DMS114 treated with DMSO at 0.1 percent for 48 hours (cell line): ENCODE results near the gene S1PR4.
"Not testable (repeated sequence)": the region's sequence is repeated elsewhere in the genome, so short reads cannot be mapped to it uniquely, and the experiment has no call there.

Source experiments
- DNase-seq: peaks from one replicate; lab custom pipeline; 2025; ENCODE audit not compliant: unreplicated experiment; lab: John Stamatoyannopoulos, UW

The S1PR4 gene

DNA sequence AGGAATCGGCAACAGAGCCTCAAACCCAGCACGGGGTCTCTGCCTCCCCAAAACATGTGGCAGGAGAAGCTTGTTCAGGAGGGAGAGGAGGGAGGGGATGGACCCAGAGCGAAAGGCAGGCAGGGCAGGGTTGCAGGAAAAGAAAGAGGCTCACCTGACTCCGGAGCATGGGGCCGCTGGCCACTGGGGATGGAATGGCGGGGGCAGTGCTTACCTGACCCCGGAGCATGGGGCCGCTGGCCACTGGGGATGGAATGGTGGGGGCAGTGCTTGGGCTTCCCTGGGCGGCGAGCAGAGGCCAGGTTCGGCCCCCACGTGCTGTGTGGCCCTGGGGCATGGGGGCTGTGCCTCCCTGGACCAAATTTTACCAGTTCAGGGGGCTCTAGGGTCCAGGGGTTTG, 32.6 kb downstream of the S1PR4 start:
- no peak for DNase-seq

GRCh38 chr19:3213159-3213558, 34.6 kb downstream of the S1PR4 start:
- no peak for DNase-seq

DNA sequence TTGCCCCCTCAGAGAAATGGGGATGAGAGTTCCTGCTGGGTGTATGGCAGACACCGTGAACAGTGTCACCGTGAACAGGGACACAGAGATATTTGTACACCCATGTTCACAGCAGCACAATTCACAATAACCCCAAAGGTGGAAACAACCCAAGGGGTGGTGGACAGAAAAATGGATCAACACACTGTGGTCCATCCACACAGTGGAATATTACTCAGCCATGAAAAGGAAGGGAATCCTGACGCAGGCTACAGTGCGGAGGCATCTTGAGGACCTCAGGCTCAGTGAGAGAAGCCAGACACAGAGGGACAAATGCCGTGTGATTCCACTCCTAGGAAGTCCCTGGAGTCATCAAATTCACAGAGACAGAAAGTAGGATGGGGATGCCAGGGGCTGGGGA, 38.3 kb downstream of the S1PR4 start:
- no peak for DNase-seq

- DNase-seq = no peak
Observed at GRCh38 chr19:3220576-3220975, 42.0 kb downstream of the S1PR4 start.

DNA sequence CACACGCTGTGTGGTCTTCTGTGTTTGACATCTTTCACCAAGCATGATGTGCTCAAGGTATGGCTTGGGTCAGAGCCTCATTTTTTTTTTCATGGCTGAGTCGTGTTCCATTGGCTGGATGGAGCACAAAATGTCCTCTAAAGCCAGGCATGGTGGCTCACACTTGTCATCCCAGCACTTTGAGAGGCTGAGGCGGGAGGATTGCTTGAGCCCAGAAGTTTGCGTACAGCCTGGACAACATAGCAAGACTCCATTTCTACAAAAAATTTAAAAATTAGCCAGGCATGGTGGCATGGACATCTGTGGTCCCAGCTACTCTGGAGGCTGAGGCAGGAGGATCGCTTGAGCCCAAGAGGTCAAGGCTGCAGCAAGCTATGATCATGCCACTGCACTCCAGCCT, 43.0 kb downstream of the S1PR4 start:
- DNase-seq = not testable (repeated sequence)

DNA sequence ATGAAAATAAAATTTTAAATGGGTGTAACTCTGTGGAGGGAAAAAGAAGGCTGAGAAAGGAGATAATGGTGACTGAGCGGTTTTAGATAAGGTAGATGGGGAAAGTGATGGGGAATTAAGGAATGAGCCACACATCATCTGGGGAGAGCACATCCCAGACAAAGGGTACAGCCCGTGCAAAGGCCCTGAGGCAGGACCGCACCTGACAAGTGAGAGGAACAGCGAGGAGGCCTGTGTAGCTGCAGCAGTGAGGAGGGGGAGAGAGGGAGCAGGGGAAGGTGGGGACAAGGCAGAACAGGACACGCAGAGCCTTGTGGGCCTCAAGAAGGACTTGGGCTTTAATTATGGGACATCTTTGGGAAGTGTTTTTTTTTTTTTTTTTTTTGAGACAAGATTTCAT, 44.1 kb downstream of the S1PR4 start:
- DNase-seq = no peak

- no peak for DNase-seq
Observed at GRCh38 chr19:3224346-3225168, 46.0 kb downstream of the S1PR4 start, which contains the start of gene CELF5. Gene CELF5 (plus strand): TSS chr19:3224661. CDS start chr19:3224740, 79 bp downstream.

DNA sequence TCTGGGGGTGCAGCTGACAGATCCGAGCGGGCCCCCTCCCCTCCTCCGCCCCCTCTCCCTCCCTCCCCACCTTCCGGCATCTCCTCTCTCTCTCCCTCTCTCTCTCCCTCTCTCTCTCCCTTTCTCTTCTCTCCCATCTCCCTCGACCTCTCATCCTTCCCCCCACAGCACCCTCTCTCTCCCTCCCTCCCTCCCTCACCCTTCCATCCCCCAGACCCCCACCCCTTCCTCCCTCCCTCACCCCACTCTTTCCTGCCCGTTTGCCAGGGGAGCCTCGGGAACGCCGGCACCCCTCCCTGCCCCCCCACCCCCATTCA, 46.6 kb downstream of the S1PR4 start:
- DNase-seq = no peak

GRCh38 chr19:3225677-3226093, 47.1 kb downstream of the S1PR4 start:
- DNase-seq = no peak

DNA sequence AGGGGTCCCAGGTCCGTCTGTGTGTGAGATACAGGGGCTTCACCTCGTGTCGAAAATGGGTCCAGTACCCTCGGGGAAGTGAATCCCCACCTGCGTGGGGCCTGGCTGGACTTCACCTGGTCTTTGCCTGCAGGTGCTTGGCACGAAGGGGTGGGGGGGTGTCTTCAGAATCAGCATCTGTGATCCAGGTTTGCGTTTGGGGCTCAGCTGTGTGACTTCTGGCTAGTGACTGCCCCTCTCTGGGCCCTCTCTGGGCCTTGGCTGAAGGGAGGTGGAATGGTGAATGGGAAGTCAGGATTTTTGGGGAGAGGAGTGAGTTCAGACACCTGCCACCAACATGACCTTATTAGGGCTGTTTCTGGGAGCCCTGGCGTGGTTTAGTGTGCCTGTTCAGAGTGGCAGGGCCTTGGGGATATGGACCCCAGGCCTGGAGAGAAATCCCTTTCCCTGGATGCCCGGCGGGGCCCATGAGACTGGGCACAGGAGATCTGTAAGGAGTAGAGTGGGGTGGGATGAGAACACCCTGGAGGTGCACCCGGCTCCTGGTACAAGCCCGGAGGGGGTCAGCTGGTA, 48.6 kb downstream of the S1PR4 start:
- no peak for DNase-seq

DNA sequence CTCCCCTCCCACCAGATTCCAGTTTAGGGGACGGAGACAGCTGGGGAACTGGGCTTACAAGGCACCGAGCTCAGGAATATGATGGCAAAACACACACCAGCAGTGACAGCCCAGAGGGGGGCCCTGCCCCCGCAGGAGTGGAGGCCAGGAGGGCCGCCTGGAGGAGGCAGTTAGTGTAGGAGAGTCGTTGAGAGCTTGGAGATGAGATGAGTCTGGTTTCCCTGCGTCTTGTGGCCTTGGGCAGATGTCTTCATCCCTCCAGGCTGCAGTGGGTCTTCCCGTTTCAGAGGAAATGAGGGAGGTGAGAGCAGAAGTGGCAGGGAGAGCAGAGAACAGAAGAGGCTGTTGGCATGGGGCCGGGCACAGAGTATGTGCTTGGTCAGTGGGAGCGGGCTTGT, 50.8 kb downstream of the S1PR4 start:
- DNase-seq = no peak
